Effector memory CD8-positive, alpha-beta T cell (primary cell): ENCODE data around the gene TMEM156.
A peak's percentile ranks its signal among the peaks of the same experiment; 100 is the strongest.
"Not testable (repeated sequence)": the region's sequence is repeated elsewhere in the genome, so short reads cannot be mapped to it uniquely, and the experiment has no call there.

ENCODE experiments used
- ATAC-seq: fragments of 150-1000 bp; cut with Tn5 transposase; replicated peaks from 2 replicates; pipeline ENCODE4 v1.10.0; 2021; ENCODE audit warnings: mild to moderate bottlenecking, moderate library complexity
- DNase-seq, 3 experiments: peaks; one replicate each; pipeline ENCODE4 v3.0.0; 2021
- H3K27ac Mint-ChIP-seq, 2 donors: one replicate each; pipeline ENCODE4 v1.8.0; 2022; ENCODE audit warnings: mild to moderate bottlenecking in 2 of 2, mixed read lengths in 2 of 2, moderate library complexity in 2 of 2
- H3K27me3 Mint-ChIP-seq, 2 donors: one replicate each; pipeline ENCODE4 v1.8.0; 2022; ENCODE audit warnings: mixed read lengths in 2 of 2
- H3K36me3 Mint-ChIP-seq: one replicate; pipeline ENCODE4 v1.8.0; 2022; ENCODE audit warnings: mild to moderate bottlenecking, moderate library complexity, mixed read lengths; ENCODE audit not compliant: insufficient read depth
- H3K4me1 Mint-ChIP-seq, 2 donors: one replicate each; pipeline ENCODE4 v1.8.0; 2022; ENCODE audit warnings: low read depth in 2 of 2, mixed read lengths in 2 of 2
- H3K4me3 Mint-ChIP-seq, 2 donors: one replicate each; pipeline ENCODE4 v1.8.0; 2022; ENCODE audit warnings: mild to moderate bottlenecking in 2 of 2, mixed read lengths in 2 of 2, moderate library complexity in 2 of 2
- H3K9me3 Mint-ChIP-seq, 2 donors: one replicate each; pipeline ENCODE4 v1.8.0; 2022; ENCODE audit warnings: mixed read lengths in 2 of 2

TMEM156 gene

DNA sequence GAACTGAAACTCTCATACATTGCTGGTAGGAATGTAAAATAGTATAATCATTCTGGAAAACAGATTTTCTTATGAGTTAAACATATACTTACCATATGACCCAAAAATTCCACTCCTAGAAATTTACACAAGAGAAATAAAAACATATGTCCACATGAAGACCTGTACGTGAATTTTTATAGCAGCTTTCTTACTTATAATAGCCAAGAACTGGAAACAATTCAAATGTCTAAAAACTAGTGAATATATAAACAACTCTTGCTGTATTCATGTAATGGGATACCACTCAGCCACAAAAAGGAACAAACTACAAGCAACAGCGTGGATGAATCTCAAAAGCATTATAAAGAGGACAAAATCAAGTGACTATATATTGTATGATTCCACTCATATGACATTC is 27.5 kb downstream of the TMEM156 start:
- no peaks in the 10 kb centered on the region for H3K9me3 Mint-ChIP-seq
- peaks cover 9% of the 10 kb centered on the region for H3K36me3 Mint-ChIP-seq
- DNase-seq: no peak
- H3K4me3 Mint-ChIP-seq: no peak overlapping the region
- ATAC-seq: no peak
- no peaks in the 10 kb centered on the region for H3K27me3 Mint-ChIP-seq
- peaks cover 9 to 26% of the 10 kb centered on the region in 2 donors for H3K4me1 Mint-ChIP-seq
- peak overlapping the region in 1 of 2 donors; percentile 54 for H3K27ac Mint-ChIP-seq

DNA sequence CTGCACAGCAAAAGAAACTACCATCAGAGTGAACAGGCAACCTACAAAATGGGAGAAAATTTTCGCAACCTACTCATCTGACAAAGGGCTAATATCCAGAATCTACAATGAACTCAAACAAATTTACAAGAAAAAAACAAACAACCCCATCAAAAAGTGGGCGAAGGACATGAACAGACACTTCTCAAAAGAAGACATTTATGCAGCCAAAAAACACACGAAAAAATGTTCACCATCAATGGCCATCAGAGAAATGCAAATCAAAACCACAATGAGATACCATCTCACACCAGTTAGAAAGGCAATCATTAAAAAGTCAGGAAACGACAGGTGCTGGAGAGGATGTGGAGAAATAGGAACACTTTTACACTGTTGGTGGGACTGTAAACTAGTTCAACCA is 30.2 kb downstream of the TMEM156 start:
- not testable (repeated sequence) for ATAC-seq, DNase-seq, H3K27ac Mint-ChIP-seq, H3K36me3 Mint-ChIP-seq, H3K4me3 Mint-ChIP-seq, H3K9me3 Mint-ChIP-seq, H3K27me3 Mint-ChIP-seq
- H3K4me1 Mint-ChIP-seq: peaks cover 3 to 12% of the 10 kb centered on the region in 2 donors

DNA sequence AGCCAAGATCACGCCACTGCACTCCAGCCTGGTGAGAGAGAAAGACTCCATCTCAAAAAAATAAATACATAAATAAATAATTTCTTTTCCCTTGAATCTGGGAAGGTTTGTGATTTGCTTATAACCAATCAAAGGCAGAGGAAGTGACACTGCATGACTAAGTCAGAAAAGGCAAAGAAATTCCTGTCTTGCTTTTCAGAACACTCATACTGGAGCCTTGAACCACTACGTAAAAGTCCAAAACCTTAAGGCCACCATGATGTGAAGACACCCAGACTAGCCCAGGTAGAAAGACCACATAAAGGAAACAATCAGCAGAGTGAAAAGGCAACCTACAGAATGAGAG is 36.6 kb downstream of the TMEM156 start:
- ATAC-seq (no peak), DNase-seq (no peak)
- H3K27ac Mint-ChIP-seq: no peak overlapping the region
- peaks cover 0 to 1% of the 10 kb centered on the region in 2 donors for H3K9me3 Mint-ChIP-seq
- H3K4me1 Mint-ChIP-seq: no peaks in the 10 kb centered on the region
- H3K27me3 Mint-ChIP-seq: no peaks in the 10 kb centered on the region
- H3K36me3 Mint-ChIP-seq: peaks cover 32% of the 10 kb centered on the region
- no peak overlapping the region for H3K4me3 Mint-ChIP-seq

DNA sequence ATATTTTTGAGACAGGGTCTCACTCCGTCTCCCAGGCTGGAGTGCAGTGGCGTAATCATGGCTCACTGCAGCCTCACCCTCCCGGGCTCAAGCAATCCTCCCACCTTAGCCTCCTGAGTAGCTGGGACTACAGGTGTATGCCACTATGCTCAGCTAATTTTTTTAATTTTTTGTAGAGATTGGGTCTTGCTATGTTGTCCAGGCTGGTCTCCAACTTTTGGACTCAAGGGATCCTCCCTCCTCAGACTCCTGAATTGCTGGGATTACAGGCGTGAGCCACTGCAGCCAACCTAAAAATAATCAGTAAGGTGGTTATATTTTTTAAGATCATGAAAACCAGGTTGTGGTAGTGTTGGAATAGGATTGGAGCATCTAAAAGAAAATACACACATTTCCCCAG is 38.1 kb downstream of the TMEM156 start:
- H3K4me1 Mint-ChIP-seq: no peaks in the 10 kb centered on the region
- no peak overlapping the region for H3K4me3 Mint-ChIP-seq
- ATAC-seq (no peak), DNase-seq (no peak)
- no peaks in the 10 kb centered on the region for H3K9me3 Mint-ChIP-seq
- no peak overlapping the region for H3K27ac Mint-ChIP-seq
- no peaks in the 10 kb centered on the region for H3K27me3 Mint-ChIP-seq
- H3K36me3 Mint-ChIP-seq: peaks cover 36% of the 10 kb centered on the region

DNA sequence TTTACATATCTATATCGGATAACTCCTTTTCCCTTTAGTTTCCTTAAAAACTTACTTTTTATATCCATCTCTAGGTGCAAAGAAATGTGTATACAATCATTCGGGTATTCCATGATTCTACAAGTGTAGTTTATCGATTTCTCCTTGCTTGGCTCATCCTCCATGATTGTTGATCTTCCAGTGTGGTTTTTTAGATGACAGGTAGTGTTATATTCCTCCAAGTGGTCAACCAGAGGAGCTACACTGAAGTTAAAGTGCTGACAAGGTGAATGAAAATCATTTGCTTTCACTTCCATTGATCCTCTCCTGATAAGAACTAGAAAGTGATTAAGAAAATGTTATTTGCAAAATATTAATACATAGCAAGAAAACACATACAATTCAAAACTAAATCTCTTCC is 38.5 kb downstream of the TMEM156 start:
- peaks cover 36% of the 10 kb centered on the region for H3K36me3 Mint-ChIP-seq

DNA sequence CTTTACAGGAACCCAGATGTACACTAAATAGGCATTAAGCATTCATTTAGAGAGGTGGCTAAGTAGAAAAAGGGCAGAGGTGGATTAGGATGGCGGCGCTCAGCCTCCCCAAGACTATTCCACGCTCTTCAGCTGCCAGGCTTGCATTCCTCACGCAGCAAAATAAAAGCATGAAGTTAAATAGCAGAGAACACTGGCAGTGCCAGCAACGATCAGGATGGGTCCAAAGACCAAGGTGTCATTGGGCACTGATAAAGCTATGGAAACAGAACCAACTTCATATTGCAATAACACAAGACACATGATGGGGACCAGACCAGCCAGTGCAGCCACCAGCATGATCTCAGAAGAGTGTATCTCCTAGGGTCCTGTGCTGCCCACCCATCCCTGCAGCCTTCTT is 42.0 kb downstream of the TMEM156 start:
- DNase-seq: no peak
- peaks cover 0 to 4% of the 10 kb centered on the region in 2 donors for H3K4me1 Mint-ChIP-seq
- no peak for ATAC-seq
- no peak overlapping the region for H3K27ac Mint-ChIP-seq
- H3K36me3 Mint-ChIP-seq: peaks cover 42% of the 10 kb centered on the region
- no peaks in the 10 kb centered on the region for H3K27me3 Mint-ChIP-seq
- no peak overlapping the region for H3K4me3 Mint-ChIP-seq
- no peaks in the 10 kb centered on the region for H3K9me3 Mint-ChIP-seq

More for the DNA sequence above, 38.5 kb downstream of the TMEM156 start:
- H3K4me1 Mint-ChIP-seq: no peaks in the 10 kb centered on the region
- H3K27me3 Mint-ChIP-seq: no peaks in the 10 kb centered on the region
- no peak for DNase-seq
- H3K27ac Mint-ChIP-seq: peak overlapping the region in 1 of 2 donors; percentile 20
- no peak for ATAC-seq
- H3K9me3 Mint-ChIP-seq: no peaks in the 10 kb centered on the region
- H3K4me3 Mint-ChIP-seq: no peak overlapping the region

DNA sequence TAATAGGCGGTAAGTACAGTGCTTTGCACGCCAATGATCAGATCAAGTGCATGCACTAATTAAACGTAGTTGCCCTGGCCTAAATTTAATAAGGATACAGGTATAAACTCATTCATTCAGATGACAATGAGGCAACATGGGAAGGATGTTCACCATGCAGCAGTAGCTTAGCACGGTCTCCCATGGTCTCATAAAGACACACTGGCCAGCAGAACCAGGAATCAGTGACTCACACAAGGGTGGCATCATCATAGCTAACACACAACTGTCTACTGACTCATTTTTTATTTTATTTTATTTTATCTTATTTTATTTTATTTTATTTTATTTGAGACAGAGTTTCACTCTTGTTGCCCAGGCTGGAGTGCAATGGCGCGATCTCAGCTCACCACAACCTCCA is 42.7 kb downstream of the TMEM156 start:
- DNase-seq: no peak
- Mint-ChIP-seq H3K27ac (no peak overlapping the region), H3K36me3 (peaks cover 35% of the 10 kb centered on the region), H3K4me1 (peaks cover 0 to 4% of the 10 kb centered on the region in 2 donors), H3K27me3 (no peaks in the 10 kb centered on the region), H3K9me3 (no peaks in the 10 kb centered on the region), H3K4me3 (no peak overlapping the region)
- ATAC-seq: no peak

DNA sequence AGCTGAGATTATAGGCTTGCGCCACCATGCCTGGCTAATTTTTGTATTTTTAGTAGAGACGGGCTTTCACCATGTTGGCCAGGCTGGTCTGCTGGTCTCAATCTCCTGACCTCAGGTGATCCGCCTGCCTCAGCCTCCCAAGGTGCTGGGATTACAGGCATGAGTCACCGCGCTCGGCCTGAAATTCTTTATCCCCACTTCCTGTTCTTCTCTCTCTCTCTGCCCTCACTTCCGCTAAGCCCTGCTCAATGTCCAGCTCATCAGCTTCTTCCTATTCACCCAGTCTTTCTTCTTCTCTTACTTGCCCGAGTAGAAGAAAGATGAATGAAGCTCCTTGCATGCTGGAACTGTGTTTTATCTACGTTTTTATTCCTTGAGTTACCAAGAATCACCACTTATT is 43.9 kb downstream of the TMEM156 start:
- Mint-ChIP-seq H3K36me3 (peaks cover 30% of the 10 kb centered on the region), H3K27ac (peak overlapping the region in 1 of 2 donors; percentile 3)
- not testable (repeated sequence) for DNase-seq, H3K27me3 Mint-ChIP-seq, H3K9me3 Mint-ChIP-seq, H3K4me3 Mint-ChIP-seq, H3K4me1 Mint-ChIP-seq, ATAC-seq

DNA sequence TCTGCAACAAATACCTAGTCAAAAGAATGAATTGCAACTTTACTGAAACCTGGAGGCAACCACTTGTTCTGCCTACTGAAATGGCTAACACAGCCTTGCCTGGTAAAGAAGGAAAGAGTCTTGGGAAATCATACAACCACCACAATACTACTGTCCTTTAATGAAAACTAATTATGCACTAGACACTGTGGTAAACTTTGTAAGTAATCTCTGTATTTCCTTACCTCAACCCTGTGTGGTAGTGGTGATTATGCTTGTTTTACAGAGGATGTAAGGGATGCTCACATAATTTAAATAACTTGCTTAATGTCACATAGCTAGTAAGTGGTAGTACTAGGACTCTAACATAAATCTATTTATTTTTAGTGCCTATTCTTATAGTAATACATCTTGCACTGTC is 44.7 kb downstream of the TMEM156 start:
- Mint-ChIP-seq H3K4me3 (no peak overlapping the region), H3K4me1 (peaks cover 0 to 4% of the 10 kb centered on the region in 2 donors), H3K27ac (no peak overlapping the region), H3K9me3 (no peaks in the 10 kb centered on the region), H3K27me3 (no peaks in the 10 kb centered on the region), H3K36me3 (peaks cover 27% of the 10 kb centered on the region)
- DNase-seq (no peak), ATAC-seq (no peak)

DNA sequence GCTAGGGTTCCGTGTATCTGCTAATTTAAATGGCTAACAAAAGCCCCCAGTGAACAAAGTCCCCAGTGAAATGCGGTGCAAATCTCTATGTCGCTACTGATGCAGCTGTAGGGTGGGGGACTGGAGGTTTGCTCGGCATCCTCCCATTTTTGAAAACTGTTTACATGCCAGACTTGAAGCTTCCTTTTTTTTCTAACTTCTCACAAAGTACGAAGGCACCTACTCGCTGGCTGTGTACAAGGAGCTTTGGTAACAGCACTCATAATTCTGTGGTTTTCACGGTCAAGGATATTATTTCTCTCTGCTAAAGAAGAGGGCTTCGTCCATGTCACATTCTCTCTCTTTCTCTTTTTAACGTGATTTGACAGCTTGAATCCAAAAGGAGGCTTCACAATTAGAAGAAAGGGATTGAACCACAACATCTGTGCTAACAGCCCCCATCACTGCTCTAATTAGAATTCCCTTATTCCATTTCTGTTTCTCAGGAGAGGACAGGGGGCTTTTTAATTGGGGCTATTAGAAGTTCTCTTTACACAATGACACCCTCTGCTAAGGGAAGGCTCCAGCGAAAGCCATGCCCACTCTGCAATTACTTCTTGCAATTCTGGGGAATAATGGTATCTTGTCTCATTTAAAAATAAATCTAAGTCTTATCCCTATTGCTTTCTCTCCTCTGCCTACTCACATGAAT is 46.7 kb downstream of the TMEM156 start:
- H3K4me3 Mint-ChIP-seq: no peak overlapping the region
- no peaks in the 10 kb centered on the region for H3K27me3 Mint-ChIP-seq
- H3K27ac Mint-ChIP-seq: no peak overlapping the region
- peaks cover 0 to 4% of the 10 kb centered on the region in 2 donors for H3K4me1 Mint-ChIP-seq
- H3K9me3 Mint-ChIP-seq: no peaks in the 10 kb centered on the region
- peaks cover 24% of the 10 kb centered on the region for H3K36me3 Mint-ChIP-seq
- ATAC-seq (no peak), DNase-seq (no peak)

DNA sequence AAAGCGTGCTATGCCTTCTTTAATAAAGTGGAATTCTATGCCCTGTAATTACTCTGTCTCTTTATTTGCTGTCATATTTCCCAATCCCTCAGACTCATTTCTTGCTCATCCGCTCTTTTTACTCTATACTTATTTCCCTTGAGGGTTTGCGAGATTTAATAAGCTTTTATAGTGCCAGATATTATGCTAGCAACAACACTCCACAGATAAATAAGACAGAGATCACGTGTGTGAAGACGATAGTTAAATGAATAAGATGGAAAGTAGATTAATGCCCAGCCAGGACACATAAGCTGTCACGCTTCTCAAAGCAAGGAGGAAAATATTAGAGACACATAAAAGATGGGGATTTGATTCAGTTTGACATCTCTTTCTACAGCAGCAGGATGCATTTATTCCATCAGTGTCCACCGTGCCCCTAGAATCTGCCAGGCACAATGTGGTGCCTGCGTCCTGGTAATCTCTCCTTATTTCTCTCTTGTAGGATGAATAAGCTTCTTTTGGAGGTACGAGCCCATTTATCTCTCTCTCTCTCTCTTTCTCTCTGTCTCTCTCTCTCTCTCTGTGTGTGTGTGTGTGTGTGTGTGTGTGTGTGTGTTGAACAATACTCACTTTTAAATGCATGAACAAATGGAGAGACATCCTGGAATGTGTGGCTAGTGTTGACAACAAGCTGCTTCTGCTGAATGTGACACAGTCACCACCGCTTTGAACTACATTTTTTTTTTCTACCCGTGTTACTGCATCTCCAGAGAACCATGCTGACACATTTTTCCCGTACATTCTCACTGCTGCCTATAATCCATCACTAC is 48.2 kb downstream of the TMEM156 start:
- H3K27me3 Mint-ChIP-seq: no peaks in the 10 kb centered on the region
- H3K4me3 Mint-ChIP-seq: no peak overlapping the region
- H3K9me3 Mint-ChIP-seq: no peaks in the 10 kb centered on the region
- H3K36me3 Mint-ChIP-seq: peaks cover 21% of the 10 kb centered on the region
- ATAC-seq (no peak), DNase-seq (no peak)
- H3K4me1 Mint-ChIP-seq: peaks cover 2 to 4% of the 10 kb centered on the region in 2 donors
- H3K27ac Mint-ChIP-seq: peak overlapping the region; percentile 15 to 36

DNA sequence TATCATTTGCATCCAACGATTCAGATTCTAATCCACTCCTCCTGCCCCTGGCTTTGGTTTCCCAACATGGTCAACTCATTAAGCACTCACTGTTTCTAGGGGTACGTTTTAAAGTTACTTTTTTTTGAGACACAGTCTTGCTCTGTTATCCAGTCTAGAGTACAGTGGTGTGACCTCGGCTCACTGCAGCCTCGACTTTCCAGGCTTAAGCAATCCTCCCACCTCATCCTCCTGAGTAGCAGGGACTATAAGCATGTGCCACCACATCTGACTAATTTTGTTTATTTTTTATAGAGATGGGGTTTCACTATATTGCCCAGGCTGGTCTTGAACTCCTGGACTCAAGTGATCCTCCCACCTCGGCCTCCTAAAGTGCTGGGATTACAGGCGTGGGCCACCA is 48.9 kb downstream of the TMEM156 start:
- H3K36me3 Mint-ChIP-seq: peaks cover 18% of the 10 kb centered on the region
- H3K9me3 Mint-ChIP-seq: no peaks in the 10 kb centered on the region
- DNase-seq (no peak), ATAC-seq (no peak)
- peak overlapping the region in 1 of 2 donors; percentile 36 for H3K27ac Mint-ChIP-seq
- no peaks in the 10 kb centered on the region for H3K27me3 Mint-ChIP-seq
- H3K4me1 Mint-ChIP-seq: peaks cover 2 to 4% of the 10 kb centered on the region in 2 donors
- no peak overlapping the region for H3K4me3 Mint-ChIP-seq

DNA sequence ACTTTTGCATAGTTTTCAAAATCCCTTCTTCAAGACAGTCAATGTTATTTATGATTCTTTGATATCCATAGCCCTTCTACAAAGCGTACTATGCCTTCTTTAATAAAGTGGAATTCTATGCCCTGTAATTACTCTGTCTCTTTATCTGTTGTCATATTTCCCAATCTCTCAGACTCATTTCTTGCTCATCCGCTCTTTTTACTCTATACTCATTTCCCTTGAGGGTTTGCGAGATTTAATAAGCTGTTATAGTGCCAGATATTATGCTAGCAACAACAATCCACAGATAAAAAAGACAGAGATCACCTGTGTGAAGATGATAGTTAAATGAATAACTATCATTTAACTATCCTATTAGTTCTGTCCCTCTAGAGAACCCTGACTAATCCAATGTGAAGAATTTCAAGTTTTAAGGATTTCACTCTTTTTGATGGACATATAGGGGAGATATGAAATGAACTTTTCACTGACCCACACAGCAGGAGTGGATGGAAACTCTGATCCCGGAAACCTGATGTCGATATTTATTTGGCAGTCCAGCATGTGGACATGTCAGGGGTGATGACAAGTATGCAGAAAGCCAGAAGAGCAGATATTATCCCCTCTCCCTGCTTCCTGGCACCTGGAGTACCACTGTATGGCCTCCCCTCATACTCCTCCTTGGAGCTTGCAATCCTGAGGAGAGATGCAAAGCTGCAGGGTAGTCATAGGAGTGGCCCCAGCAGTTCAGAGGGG is 49.7 kb downstream of the TMEM156 start:
- no peaks in the 10 kb centered on the region for H3K9me3 Mint-ChIP-seq
- H3K4me3 Mint-ChIP-seq: no peak overlapping the region
- ATAC-seq: no peak
- H3K27me3 Mint-ChIP-seq: no peaks in the 10 kb centered on the region
- peaks cover 18% of the 10 kb centered on the region for H3K36me3 Mint-ChIP-seq
- peaks cover 0 to 2% of the 10 kb centered on the region in 2 donors for H3K4me1 Mint-ChIP-seq
- H3K27ac Mint-ChIP-seq: no peak overlapping the region
- no peak for DNase-seq
